HG02870 (cell line): ENCODE measurements around the gene SAPCD1.
"Not testable (repeated sequence)": the region's sequence is repeated elsewhere in the genome, so short reads cannot be mapped to it uniquely, and the experiment has no call there.

ENCODE experiments used
- ATAC-seq: cut with Tn5 transposase; IDR thresholded peaks from one replicate; pipeline ENCODE4 v1.9.1; 2021; ENCODE audit warnings: mild to moderate bottlenecking, moderate library complexity; ENCODE audit not compliant: unreplicated experiment

SAPCD1 gene

GRCh38 chr6:31795616-31796298 lies 33.3 kb downstream of the SAPCD1 start, which contains the start of gene VARS1:
Gene VARS1 (minus strand): TSS chr6:31795752. CDS start chr6:31795217, 535 bp downstream.
- peak; percentile 63 for ATAC-seq

DNA sequence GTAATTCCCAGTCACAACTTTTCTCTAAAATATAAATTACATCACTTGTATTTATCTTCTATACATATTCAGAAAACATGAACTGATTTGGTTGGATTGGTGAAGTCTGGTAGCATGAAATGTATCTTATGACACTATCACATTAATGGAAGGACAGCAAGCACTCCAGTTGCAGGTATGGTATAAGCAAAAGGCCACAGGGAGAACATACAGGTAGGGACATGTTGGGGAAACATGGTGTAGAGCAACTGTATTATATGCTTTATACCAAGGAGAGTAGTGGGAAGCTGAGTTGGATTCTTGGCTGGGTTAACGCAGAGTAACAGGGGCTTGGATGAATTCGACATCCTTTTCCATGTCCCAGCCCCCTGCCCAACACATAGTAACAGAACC lies 34.5 kb downstream of the SAPCD1 start:
- ATAC-seq, result no peak

GRCh38 chr6:31797588-31797987 lies 35.1 kb downstream of the SAPCD1 start:
- ATAC-seq, result no peak

DNA sequence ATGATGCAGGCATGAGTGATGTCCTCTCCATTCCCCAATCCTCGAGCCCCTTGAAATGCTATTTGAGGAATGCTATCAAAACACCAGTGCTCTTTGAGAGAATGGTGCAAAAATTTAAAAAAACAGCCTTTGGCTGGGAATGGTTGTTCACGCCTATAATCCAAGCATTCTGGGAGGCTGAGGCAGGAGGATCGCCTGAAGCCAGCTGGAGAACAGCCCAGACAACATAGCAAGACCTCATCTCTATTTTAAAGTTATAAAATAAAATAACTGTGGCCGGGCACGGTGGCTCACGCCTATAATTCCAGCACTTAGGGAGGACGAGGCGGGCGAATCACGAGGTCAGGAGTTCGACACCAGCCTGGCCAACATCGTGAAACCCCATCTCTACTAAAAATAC lies 37.3 kb downstream of the SAPCD1 start:
- ATAC-seq, result no peak

DNA sequence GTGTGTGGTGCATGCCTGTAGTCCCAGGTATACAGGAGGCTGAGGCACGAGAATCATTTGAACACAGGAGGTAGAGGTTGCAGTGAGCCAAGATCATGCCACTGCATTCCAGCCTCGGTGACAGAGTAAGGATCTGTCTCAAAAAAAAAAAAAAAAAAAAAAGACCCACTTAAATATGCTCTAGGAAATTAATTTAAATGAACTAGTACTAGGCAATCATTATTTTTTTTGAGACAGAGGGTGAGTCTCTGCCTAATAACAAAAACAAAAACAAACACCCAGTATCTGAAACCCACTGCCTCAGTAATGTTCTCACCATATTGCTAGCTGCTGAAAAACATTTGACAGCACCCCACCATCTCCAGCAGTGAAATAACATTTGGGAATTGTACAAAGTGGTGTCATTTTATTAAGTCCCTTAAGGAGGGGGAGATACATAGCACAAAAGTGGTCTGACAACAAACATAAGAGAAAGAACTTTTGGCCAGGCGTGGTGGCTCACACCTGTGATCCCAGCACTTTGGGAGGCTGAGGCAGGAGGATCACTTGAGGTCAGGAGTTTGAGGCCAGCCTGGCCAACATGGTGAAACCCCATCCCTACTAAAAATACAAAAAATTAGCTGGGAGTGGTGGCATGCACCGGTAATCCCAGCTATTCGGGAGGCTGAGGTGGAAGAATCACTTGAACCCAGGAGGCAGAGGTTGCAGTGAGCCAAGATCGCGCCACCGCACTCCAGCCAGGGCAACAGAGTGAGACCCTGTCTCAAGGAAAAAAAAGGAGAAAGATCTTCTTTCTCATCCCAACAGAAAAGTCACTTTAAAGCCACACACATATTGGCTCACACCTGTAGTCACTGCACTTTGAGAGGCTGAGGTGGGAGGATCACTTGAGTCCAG lies 38.8 kb downstream of the SAPCD1 start:
- not testable (repeated sequence) for ATAC-seq

GRCh38 chr6:31805939-31806469 lies 43.5 kb downstream of the SAPCD1 start:
- peak; percentile 4 for ATAC-seq

DNA sequence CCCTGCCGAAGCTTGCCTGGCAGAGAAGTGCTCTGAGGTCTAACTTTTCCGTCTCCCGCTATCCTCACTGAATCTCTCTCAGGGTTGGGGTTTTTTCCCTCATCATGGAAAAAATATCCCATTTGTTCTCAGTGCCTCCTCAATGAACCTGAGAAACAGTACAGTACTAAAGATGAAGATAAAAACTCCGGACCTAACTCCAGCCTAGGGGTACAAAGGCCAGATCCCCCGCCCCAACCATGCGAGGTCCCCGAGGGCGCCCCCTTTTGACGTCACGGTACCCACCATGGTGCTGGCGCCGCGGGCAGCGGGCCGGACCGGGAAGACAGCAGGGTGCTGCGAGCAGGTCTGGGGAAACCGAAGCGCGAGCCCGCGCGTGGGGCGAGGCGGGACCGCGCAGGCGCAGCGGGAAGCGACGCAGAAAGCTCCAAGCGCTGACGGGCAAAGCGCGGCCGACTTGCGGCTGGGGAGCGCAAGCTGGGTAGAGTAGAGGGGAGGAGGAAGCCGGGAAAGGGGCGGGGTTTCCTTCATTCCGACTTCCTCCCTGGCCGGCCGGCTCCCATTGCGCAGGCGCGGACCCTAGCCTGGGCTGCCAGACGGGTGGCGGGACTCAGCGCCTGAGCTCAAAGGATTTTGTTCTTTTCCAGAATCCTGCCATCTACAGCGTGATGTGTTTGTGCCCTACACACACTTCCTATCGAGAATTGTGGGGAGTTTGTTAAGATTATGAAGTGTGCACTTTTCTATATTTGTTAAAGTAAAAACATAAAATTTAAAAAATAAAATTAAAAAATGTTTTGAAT lies 44.2 kb downstream of the SAPCD1 start, which contains the start of gene LSM2:
LSM2 (minus strand) TSS at position 497 of the 803 bp plus-strand sequence; CDS start at position 288, 209 bp downstream.
- ATAC-seq, result peak; percentile 86

DNA sequence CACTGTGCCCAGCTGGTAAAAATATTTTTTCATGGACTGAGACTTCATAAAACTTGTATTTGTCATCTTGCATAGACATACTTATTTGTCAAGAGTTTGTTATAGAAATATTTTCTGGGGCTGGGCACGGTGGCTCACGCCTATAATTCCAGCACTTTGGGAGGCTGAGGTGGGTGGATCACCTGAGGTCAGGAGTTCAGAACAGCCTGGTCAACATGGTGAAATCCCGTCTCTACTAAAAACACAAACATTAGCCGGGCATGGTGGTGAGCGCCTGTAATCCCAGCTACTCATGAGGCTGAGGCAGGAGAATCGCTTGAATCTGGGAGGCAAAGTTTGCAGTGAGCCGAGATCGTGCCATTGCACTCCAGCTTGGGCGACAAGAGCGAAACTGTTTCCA lies 46.1 kb downstream of the SAPCD1 start:
- not testable (repeated sequence) for ATAC-seq

DNA sequence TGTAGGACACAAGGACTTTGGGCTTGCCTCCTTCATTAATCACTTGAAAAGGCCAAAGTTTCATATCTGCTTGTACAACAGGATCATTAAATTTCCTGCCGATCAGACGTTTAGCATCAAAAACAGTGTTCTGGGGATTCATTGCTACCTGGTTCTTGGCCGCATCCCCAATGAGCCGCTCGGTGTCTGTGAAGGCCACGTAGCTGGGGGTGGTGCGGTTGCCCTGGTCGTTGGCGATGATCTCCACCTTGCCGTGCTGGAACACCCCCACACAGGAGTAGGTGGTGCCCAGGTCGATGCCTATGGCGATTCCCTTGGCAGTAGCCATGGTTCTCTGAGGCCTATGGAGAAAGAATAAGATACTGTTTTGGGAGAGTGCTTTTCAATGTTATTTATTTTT lies 49.2 kb downstream of the SAPCD1 start:
- ATAC-seq, result no peak

- no peak for ATAC-seq
Observed at GRCh38 chr6:31813465-31813849, 51.0 kb downstream of the SAPCD1 start.
